GM19240 (cell line): Measurements from ENCODE around the gene CTSE.
A peak's percentile ranks its signal among the peaks of the same experiment; 100 is the strongest.

ENCODE experiments used
- DNase-seq: peaks from one replicate; pipeline ENCODE4 v3.0.0; 2011; ENCODE audit warnings: low spot score; ENCODE audit not compliant: insufficient read length

Gene CTSE

DNA sequence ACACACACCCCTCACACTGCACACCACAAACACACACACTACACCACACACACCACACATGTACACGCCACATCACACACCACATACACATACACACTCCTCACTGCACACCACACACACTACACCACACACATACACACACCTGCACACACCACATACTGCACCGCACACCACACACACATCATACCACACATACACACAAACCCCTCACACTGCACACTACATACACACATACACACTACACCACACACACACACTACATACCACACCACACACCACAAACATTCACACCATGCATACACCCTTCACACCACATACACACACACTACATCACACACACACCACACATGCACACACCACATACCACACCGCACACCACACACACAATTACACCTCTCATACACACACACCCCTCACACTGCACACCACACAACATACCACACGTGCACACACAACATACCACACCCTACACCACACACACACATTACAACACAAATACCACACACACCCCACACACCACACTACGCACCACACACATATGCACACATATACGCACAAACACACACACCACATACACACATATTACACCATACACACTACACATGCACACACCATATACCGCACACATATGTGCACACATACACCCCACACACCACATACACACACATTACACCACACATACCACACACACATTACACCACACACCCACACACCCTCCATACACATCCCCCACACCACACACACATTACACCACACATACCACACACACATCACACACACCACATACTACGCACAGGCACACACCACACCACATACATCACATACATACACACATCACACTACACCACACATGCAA lies 50.1 kb downstream of the CTSE start:
- DNase-seq: no peak

DNA sequence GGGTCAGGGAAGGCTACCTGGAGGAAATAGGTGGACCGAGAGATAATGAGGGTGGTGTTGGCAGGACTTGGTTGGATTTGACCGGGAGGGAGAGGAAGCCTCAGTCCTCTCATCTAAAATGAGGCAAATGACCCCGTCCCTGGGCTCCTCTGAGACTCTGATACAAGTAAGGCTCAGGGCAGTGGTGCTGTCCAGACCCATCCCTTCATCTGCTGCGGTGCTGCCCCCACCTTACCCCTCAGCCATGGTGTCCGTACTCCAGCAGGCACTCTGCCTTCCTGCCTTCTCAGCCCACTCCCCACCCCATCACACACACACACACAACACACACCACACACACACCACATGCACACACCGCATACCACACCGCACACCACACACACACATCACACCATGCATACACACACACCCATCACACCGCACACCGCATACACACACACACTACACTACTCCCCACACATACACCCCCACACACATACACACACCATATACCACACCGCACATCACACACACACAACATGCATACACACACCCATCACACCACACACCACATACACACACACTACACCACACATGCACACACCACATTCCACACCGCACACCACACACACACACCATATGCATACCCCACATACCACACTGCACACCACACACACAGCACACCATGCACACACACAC lies 51.1 kb downstream of the CTSE start:
- DNase-seq: no peak

DNA sequence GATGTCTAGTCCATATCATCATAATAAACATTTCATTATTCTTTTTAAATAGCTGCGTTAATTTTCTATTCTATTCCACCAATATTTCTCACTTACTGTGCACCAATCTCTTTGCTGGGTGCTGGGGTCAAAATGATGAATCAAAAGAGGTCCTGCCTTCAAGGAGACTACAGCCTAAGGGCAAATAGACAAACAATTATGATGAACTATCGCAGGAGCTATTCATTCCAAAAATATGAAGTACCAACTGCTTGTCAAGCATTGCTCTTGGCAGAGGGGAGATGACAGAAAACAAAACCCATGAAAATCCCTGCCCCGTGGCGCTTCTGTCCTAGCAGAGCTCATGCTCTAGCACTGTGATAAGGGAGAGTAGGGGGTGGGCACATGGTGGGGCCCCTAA lies 51.6 kb downstream of the CTSE start:
- no peak for DNase-seq

DNA sequence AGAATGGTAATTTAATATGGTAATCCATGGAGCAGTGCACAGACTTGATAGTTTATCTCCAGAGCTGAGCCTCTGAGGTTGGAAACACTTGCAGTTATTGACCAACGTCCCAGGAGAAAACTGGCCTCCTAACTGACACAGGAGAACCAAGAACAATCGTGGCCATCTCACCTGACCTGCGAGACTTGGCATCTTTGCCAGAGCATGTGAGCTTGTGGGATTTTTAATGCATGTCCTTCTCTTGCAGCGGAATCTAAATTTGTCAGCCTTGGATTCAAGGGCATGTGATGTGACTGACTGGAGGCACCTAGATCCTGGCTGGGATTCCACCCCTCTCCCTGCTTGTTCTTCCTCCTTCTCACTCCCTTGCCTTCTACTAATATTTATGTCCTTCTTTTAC lies 52.6 kb downstream of the CTSE start:
- DNase-seq: no peak

DNA sequence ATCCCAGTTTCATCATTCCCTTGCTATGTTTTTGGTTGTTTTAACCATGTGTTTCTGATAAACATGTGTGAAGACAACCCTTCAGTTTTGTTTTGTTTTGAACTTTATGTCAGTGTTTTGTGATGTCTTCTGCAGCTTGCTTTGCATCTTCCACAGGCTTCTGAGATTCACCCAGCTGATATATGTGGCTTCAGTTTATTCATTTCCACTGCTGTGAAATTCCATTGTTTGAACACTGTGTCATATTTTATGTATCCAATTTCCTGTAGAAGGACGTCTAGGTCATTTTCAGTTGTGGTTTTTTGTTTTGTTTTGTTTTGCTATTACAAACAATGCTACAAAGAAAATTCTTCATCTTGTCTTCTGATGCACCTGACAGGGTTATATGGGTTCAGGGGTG lies 53.2 kb downstream of the CTSE start:
- no peak for DNase-seq

DNA sequence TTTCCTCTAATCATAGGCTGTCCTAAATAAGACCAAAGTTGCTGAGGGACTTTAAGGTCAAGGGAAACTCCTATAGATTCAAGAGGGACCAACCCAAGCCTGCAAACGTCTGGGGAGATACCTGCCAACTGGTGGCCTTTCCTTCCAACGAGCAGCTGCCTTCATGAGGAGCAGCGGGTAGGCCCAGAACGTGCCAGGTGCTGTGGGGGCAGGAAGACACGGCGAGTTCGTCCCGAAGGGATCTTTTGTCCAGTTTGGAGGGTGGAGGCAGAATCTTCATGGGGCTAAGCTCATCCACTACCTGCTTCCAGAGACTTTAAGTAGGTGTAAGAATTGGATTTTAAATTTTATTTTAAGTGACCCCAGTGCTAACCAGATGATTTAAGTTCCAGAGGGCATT lies 54.5 kb downstream of the CTSE start:
- no peak for DNase-seq

DNA sequence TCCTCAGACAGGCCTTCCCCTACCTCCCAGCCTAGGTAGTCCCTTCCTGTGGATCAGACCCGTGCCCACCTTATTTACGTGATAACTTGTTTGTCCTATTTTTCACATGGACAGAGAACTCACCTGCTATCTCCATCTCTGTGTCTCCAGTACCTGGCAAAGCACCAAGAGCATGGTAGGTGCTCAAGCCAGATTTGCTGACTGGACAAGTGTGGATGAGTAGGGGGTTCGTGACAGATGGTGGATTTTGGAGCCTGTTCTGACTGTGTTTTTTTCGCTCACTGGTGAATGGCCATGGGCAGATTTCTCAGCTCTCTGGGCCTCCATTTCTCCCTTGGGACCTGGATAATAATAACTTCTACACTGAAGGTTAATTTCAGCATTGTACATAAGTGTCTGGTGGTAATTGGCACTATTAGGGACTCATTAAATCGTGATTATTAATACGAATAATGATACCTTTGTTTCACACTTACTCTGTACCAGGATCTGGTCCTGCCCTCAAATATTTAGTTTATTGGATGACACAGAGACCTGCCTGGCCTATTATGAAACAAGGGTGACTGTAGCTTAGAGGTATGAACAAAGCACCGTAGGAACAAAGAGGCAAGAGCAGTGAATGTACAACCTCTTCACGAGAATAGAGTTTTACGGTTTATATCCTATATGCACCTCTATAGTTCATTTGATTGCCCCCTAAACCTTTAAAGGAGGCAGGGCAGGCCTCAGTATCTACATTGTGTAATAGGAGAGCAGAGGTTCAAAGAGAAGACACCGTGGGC lies 56.0 kb downstream of the CTSE start:
- DNase-seq: no peak

DNA sequence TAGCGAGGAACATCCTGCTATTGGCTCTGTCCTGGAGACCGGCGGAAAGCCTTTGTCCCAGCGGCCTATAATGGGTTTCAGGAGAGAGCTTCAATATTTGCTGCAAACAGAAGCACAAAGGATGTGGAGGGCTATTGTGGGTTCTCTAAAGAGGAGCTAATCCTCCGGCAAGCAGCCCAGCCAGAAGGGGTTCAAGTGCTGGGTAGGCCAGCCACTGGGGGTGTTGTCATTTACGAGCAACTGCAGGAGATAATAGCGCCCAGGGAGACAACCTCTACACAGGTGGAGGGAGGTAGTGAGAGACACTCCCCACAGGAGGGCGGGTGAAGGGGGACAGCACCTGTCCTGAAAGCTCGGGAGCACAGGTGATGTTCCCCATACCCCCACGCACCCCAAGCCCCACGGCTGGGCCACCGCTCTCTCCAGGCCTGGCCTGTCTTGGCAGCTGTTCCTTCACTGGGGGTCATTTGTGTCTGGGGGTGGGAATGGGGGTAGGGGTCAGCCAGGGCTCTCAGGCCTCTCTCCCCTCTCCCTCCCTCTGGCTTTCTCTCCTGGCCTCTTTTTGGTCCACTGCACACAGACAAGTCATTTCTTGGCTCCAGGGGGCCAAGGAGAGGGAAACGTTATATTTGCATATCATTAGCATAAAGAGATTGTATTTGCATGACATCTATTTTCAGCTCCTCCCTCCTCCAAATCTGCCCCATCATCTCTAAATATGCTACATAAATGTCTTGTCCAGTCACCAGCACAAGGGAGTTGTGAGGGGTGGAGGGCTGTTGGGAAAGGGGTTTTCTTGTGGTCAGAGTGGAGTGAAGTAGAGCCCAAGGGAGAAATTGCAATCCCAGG lies 58.4 kb downstream of the CTSE start:
- no peak for DNase-seq

DNA sequence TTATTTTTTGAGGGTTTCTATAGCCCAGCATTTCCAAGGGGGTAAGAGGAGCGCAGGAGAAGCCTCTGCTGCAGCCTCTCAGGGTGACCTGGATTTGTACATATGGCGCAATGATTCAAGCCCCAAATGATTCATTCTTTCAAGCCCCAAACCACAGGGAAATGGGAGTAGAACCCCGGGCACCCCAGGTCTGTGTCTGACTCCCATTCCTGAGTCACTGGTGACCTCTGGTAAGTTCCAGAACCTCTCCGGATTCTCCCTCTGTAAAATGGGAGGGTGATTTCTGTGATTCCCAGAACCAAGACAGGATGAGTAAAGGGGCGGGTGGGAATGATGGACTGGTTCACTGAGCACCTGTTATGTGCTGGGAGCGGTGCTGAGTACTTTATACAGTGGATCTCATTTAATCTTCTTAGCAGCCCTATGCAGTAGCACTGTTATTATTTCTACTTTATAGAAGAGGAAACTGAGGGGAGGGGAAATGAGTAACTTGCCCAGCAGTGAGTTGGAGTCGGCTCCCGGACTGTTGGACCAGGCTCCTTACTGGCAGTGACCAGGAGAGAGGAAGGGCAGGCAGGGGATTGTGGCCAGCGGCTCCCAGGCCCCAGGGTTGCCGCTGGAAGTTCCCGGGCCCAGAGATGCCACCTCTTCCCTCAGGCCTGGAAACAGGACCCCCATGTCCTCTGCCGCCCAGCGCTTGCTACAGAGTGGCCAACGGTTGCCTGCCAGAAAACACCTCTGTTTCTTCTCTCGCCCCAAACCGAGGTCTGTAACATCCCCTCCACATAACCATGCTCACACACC lies 60.1 kb downstream of the CTSE start:
- DNase-seq: no peak

DNA sequence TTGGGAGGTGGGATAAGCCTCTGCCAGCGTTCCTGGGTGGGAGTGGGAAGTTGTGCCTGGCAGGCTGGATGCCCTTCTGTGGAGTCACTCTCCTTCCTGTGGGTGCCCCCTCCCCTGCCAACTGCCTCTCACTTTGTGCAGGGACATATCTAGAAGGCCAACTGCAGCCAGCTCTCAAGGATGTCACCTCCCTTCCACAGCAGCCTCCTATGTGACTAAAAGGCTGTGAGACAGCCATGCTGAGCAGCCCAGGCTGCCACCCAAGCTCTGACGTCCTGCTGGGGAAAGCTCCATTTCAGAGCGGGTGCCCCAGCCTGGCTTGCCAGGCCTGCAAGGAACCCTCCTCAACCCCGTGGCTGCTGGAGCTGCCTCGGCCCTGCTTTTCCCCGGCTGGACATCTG lies 60.9 kb downstream of the CTSE start:
- DNase-seq: no peak

DNA sequence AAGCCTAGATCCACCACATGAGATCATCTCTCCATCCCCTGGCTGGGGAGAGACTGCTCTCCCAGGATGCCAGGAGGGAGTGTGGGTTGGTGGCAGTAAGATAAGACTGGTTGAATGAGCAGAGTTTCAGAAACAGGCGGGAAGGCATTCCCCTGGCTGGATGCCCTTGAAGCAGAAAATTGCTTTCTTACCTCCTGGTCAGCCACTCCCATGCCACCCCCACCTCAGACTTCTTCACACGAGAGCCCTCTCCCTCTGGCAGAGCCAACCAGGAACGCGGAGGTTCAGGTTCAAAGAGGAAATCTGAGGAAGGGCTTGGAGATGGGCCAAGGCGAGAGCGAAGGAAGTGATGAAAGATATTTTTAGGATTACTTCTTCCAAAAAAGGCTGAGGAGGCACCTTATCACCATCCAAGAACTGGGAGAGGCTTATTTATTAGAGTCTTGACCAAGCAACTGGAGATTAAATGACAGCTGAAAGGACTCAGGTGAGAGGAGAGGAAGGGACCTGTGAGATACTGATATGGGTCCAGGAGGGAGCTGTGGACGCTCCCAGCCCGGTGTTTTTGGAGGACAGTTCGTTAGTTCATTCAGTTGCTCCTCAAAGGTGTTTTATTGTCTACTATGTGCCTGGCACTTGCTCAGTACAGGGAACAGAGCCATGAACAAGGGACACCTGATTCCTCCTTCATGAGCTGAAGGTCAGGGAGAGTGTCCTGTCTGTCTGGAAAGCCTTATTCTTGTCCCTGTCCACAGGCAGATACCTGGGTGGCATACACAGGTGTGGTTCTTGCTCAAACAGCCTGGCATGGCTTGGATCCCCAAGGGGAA lies 61.5 kb downstream of the CTSE start:
- no peak for DNase-seq

DNA sequence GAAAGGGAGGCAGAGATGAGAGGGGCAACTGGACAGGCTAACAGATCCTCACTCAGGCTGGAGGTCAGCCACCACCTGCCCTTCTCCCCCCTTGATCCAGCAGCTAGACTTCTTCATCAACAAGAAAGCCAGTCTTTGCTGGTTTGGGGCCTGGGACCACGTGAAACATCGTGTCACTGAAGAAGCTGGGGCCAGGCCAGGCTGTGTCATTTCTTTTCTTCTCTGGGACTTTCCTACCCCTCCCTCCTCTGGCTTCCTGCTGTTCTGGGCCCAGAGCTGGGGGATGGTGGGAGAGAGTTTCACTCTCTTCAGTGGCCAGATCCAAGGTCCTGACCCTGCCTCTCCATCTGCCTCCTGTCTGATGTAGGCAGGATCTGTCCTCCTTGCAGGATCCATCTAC lies 62.3 kb downstream of the CTSE start:
- DNase-seq: peak; percentile 13

DNA sequence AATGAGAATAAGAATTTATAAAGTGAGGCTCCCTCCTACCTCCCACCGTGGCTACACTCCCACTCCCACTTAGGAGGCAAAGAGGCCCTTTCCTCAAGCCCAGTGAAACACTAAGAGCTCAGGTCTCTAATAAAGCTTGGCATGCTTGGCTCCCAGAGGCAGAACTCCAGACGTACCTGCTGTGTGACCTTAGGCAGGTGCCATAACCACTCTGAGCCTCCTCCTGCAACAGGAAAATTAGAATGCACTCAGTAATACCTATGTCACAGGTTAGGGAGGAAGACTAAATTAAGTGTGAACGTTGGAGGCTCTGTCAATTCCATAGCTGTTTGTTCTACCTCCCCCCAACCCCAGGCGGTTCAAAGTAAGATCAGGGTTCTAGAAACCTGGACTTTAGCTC lies 63.9 kb downstream of the CTSE start:
- DNase-seq: no peak
